ENCODE measurements around the gene ABLIM1. TPM values are rescaled to one million over a fixed set of nuclear protein-coding genes. Genes with fewer than 3 reads are reported as not detected.

Gene ABLIM1
- polyA plus RNA-seq, 1 donor from 2014 or later: 10.1 TPM

GRCh38 chr10:114635101-114635500 lies 23.0 kb downstream of the ABLIM1 start:
- Histone ChIP-seq H3K79me2 (replicated peaks; ENCODE audit: insufficient read depth, low read length) (no peaks in the 10 kb centered on the region), H3K27ac (ENCODE audit: low read length) (no peak overlapping the region), H3F3A (ENCODE audit: insufficient read depth, low read length, poor library complexity, severe bottlenecking) (no peaks in the 10 kb centered on the region), H4K20me1 (ENCODE audit: insufficient read depth) (no peaks in the 10 kb centered on the region), H2AFZ (ENCODE audit: low read depth, low read length) (no peak overlapping the region), H3K9me2 (ENCODE audit: insufficient read depth, low read length) (no peaks in the 10 kb centered on the region), H3K9me3 (ENCODE audit: low read length) (no peaks in the 10 kb centered on the region), H3K36me3 (ENCODE audit: insufficient read depth, low read length) (no peaks in the 10 kb centered on the region), H3K4me3 (ENCODE audit: low read length) (no peak overlapping the region), H3K4me2 (ENCODE audit: low read length) (no peak overlapping the region), H3K9ac (ENCODE audit: low read length) (no peak overlapping the region), H3K27me3 (ENCODE audit: insufficient read depth, low read depth, low read length) (peaks cover 3% of the 10 kb centered on the region)
- TF ChIP-seq TAF1 (IDR thresholded peaks at IDR 0.05; ENCODE audit: low read depth) (no peak), EZH2 (IDR thresholded peaks at IDR 0.05; ENCODE audit: borderline replicate concordance, insufficient read depth, low read length, poor library complexity, severe bottlenecking) (no peak), POLR2AphosphoS5 (IDR thresholded peaks at IDR 0.05) (no peak), CTCF (IDR thresholded peaks at IDR 0.05; ENCODE audit: poor library complexity, severe bottlenecking) (no peak), MXI1 (conservative IDR thresholded peaks at IDR 0.05; ENCODE audit: poor library complexity, severe bottlenecking) (no peak), EP300 (conservative IDR thresholded peaks at IDR 0.05; ENCODE audit: poor library complexity, severe bottlenecking) (no peak), REST (IDR thresholded peaks at IDR 0.05; ENCODE audit: borderline replicate concordance) (no peak)

- Histone ChIP-seq H3K27me3 (ENCODE audit: insufficient read depth, low read depth, low read length) (peaks cover 5% of the 10 kb centered on the region), H3K4me3 (ENCODE audit: low read length) (no peak overlapping the region), H3K36me3 (ENCODE audit: insufficient read depth, low read length) (no peaks in the 10 kb centered on the region), H3K4me2 (ENCODE audit: low read length) (no peak overlapping the region), H4K20me1 (ENCODE audit: insufficient read depth) (no peaks in the 10 kb centered on the region), H2AFZ (ENCODE audit: low read depth, low read length) (no peak overlapping the region), H3K27ac (ENCODE audit: low read length) (no peak overlapping the region), H3K9me2 (ENCODE audit: insufficient read depth, low read length) (no peaks in the 10 kb centered on the region), H3F3A (ENCODE audit: insufficient read depth, low read length, poor library complexity, severe bottlenecking) (no peaks in the 10 kb centered on the region), H3K79me2 (replicated peaks; ENCODE audit: insufficient read depth, low read length) (no peaks in the 10 kb centered on the region), H3K9ac (ENCODE audit: low read length) (no peak overlapping the region), H3K9me3 (ENCODE audit: low read length) (no peaks in the 10 kb centered on the region)
- TF ChIP-seq RAD21 (conservative IDR thresholded peaks at IDR 0.05): no peak
- TF ChIP-seq POLR2AphosphoS5 (IDR thresholded peaks at IDR 0.05): no peak
- no peak for TF ChIP-seq EP300 (conservative IDR thresholded peaks at IDR 0.05; ENCODE audit: poor library complexity, severe bottlenecking)
- TF ChIP-seq CTCF (IDR thresholded peaks at IDR 0.05; ENCODE audit: poor library complexity, severe bottlenecking): no peak
- TF ChIP-seq MXI1 (conservative IDR thresholded peaks at IDR 0.05; ENCODE audit: poor library complexity, severe bottlenecking): no peak
- no peak for TF ChIP-seq EZH2 (IDR thresholded peaks at IDR 0.05; ENCODE audit: borderline replicate concordance, insufficient read depth, low read length, poor library complexity, severe bottlenecking)
- TF ChIP-seq TAF1 (IDR thresholded peaks at IDR 0.05; ENCODE audit: low read depth): no peak
- TF ChIP-seq REST (IDR thresholded peaks at IDR 0.05; ENCODE audit: borderline replicate concordance): no peak
These were observed 23.5 kb downstream of the ABLIM1 start for GRCh38 chr10:114634609-114634979.
